NT2/D1 (cell line): ENCODE data around the gene NCKAP1.

ENCODE experiments used
- SUZ12 ChIP-seq: IDR thresholded peaks from 2 replicates; pipeline ENCODE4 v1.6.1; 2011; ENCODE audit not compliant: insufficient read length, insufficient read depth; ENCODE audit errors: extremely low read depth
- YY1 ChIP-seq: IDR thresholded peaks from 2 replicates; pipeline ENCODE4 v1.6.1; 2011; ENCODE audit not compliant: insufficient read length, insufficient read depth
- ZNF274 ChIP-seq: IDR thresholded peaks from 2 replicates; pipeline ENCODE4 v1.6.1; 2011; ENCODE audit warnings: mild to moderate bottlenecking, low read depth, low read length

DNA sequence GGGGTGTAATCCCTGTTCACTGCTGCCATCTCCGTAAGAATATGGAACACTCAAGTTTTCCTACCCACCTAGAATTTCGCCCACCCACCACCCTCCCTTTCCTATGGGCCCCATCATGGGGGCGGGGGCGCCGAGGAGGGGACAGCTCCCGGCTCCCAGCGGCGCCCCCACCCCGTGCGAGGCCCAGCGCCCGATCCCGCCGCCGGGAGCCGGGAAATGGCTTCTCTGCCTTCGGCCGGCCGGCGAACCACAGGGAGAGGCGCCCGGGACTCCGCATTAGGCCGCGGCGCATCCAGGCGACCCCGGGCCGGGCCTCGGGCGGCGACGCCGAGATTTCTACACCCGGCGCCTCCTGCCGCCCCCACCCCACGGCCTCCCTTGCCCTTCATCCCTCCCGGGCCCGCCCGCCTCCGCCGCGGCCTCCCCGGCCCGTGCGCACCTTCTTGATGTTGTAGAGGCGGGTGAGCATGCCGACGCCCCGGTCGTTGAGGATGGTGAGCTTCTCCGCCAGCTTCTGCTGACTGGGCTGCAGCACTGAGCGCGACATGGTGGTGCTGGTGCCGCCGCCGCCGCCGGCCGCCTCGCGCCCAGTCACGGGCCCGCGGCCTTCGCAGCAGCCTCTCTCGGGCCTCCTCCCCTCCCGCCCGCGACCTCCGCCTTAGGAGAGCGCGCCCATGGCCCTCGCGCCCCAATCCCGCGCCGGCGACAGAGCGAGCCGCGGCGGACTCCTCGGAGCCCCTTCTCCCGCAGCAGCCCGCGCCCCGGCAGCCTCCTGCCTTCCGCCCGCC lies 510 bp downstream of the NCKAP1 start:
- TF ChIP-seq YY1 (no peak), ZNF274 (no peak), SUZ12 (no peak)
